Bronchial epithelial cell (primary cell): ENCODE data around the gene PLEKHB1. TPM values are rescaled to one million over a fixed set of nuclear protein-coding genes. Genes with fewer than 3 reads are reported as not detected.

ENCODE experiments used
- DNase-seq: peaks from one replicate; pipeline ENCODE4 v3.0.0-alpha.2; 2010; ENCODE audit warnings: low read depth
- FAIRE-seq: peaks from 2 replicates; lab custom pipeline; 2011; peaks lifted over from hg19 to GRCh38; lab: Jason Lieb, UNC
- H3K27me3 ChIP-seq: 2 replicates; pipeline ENCODE4 v1.5.1; 2011; ENCODE audit warnings: low read length; ENCODE audit not compliant: control insufficient read depth, insufficient read depth
- H3K36me3 ChIP-seq: 2 replicates; pipeline ENCODE4 v1.5.1; 2011; ENCODE audit warnings: low read length; ENCODE audit not compliant: control insufficient read depth, insufficient read depth
- H3K4me3 ChIP-seq: 2 replicates; pipeline ENCODE4 v1.5.1; 2011; ENCODE audit warnings: mild to moderate bottlenecking, low read depth, low read length, control low read depth
- total RNA-seq: library from RNA; depleted of rRNA; stranded (reverse); fragments of >200 nt; gene quantifications from 2 replicates; pipeline ENCODE4 v1.2.1, GENCODE V29; 2014
- TF ChIP-seq, protein P1 (sequence below): IDR thresholded peaks from 2 replicates; pipeline ENCODE4 v1.5.1; 2011; ENCODE audit warnings: mild to moderate bottlenecking, moderate library complexity, low read length, control low read depth, inconsistent platforms; ENCODE audit not compliant: insufficient read depth, severe bottlenecking

PLEKHB1 gene
- total RNA-seq, 1 donor from 2014 or later: not detected

DNA sequence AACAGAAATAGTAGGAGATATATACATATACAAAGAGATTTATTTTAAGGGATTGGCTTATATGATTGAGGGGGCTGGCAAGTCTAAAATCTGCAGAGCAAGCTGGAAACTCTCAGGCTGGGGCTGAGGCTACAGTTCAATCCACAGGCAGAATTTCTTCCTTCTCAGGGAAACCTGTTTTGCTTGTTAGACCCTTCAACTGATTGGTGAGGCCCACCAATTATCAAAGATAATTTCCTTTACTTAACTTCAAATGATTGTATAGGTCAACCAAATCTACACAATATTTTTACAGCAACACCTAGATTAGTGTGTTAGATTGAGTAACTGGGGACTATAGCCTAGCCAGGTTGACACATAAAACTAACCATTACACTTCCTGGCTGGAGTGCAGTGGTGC is 4.7 kb upstream of the PLEKHB1 start:
- TF ChIP-seq, protein P1, sequence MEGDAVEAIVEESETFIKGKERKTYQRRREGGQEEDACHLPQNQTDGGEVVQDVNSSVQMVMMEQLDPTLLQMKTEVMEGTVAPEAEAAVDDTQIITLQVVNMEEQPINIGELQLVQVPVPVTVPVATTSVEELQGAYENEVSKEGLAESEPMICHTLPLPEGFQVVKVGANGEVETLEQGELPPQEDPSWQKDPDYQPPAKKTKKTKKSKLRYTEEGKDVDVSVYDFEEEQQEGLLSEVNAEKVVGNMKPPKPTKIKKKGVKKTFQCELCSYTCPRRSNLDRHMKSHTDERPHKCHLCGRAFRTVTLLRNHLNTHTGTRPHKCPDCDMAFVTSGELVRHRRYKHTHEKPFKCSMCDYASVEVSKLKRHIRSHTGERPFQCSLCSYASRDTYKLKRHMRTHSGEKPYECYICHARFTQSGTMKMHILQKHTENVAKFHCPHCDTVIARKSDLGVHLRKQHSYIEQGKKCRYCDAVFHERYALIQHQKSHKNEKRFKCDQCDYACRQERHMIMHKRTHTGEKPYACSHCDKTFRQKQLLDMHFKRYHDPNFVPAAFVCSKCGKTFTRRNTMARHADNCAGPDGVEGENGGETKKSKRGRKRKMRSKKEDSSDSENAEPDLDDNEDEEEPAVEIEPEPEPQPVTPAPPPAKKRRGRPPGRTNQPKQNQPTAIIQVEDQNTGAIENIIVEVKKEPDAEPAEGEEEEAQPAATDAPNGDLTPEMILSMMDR: no peak
- FAIRE-seq (no peak), DNase-seq (no peak)
- H3K36me3 ChIP-seq: no peaks in the 10 kb centered on the region
- no peak overlapping the region for H3K4me3 ChIP-seq
- peaks cover 2% of the 10 kb centered on the region for H3K27me3 ChIP-seq

DNA sequence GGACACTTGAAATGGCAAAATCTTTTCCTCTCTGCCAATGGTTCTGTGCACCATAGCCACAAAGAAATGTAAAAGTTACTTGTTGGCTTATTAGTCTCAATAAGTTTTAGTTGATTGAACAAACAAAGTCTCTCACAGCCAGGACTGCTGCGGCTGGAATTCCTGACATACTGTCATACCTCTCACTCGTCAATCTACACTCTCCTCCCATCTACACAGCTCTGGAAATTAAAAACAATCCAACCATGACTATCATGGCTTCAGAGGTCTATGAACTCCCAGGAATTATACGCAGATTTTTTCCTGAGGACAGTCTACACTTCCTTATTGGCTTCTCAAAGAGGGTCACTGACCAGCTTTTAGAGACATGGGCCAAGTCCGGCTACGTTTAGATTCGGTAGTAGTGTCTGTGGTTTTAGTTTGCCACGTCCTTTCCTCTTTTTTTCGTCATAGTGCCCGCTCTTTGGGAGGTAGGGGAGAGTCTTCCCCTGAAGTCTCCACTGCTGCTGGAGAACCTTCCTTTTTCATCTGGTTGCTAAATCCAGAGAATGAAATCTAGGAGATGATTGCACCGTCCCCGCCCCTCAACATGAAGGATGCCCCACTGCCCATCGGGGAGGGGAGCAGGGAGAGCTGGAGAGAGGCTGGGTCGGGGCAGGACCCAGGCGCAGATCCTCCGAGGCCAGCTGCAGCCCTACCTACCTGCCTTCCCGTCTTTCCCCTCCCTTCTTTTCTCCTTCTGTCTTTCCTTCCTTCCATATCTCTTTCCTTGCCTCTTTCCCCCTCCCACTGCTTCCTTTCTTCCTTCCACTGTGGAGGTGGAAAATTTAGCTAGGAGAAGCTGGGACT is 1.0 kb upstream of the PLEKHB1 start:
- H3K4me3 ChIP-seq: no peak overlapping the region
- TF ChIP-seq, protein P1: no peak
- H3K27me3 ChIP-seq: peaks cover 2% of the 10 kb centered on the region
- no peak for DNase-seq
- H3K36me3 ChIP-seq: no peaks in the 10 kb centered on the region
- FAIRE-seq: peak; percentile 28

DNA sequence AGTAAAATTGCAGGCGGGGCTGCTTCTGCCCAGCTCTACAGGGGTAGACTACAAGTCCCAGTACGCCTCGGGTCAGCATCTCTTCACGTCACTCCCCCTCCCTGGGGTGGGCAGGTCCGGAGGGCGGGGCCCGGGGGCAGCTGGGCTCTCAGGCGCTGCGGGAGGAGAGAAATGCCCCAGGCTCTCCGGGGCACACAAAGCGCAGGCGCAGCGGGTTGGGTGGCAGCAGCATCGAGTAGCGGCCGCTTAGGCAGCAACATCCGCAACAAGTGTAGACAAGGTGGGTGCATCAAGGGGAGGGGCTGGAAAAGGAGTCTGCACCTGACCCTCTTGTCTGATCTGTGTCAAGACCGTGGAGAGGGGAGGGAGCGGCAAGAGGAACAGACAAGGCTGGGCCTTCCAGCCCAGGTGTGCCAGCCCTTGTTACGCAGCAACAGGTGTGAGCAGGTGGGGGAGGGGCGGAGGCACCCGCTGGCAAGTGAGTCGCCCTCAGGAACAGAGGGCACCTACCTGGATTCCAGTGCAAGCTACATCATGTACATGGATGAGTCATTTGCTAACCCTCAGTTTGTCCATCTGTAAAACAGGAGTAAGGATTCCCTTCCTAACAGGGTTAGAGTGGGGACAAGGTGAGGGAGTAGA is 1.2 kb downstream of the PLEKHB1 start:
- H3K4me3 ChIP-seq: no peak overlapping the region
- no peak for FAIRE-seq

DNA sequence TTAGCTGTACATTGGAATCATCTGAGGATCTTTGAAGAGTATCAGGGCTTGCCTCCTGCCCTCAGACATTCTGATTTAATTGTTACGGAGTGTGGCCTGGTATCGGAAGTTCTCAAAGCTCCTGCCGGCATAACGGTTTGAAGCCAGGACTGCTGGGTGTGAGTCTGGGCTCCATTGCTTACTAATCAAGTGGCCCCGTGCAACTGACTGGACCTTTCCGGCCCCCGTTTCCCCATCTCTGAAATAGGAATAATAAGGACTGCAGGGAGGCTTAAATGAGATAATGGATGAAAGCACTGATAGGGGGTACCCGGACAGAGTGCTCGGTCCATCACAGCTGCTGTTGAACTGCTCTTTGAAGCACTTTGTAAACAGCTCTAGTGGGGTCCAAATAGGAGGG is 1.7 kb downstream of the PLEKHB1 start:
- H3K4me3 ChIP-seq: no peak overlapping the region
- DNase-seq (no peak), FAIRE-seq (no peak)

More for the DNA sequence above, 1.2 kb downstream of the PLEKHB1 start:
- TF ChIP-seq, protein P1: no peak
- peak; percentile 60 for DNase-seq
- Histone ChIP-seq H3K36me3 (no peaks in the 10 kb centered on the region), H3K27me3 (no peaks in the 10 kb centered on the region)

DNA sequence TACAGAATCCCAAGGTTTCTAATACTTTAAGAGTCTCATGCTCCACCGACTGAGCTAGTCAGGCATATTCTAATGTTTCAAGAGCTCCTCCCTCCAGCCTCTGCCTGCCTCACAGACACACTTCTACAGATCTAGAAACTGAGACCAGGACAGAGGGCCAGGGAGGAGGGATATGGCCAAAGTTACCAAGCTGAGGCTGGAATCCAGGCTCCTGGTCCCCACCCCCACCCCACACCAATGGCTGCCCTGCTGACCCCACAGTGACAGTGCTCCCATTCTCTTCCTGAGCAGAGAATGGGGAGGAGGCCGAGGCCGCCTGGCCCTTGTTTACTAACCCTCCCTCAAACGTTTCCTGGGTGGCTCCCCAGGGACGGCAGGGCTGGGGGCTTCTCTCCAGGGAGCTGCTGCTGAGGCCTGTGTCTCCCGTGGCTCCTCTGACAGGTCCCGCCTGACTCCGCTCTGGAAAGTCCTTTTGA is 2.2 kb downstream of the PLEKHB1 start:
- FAIRE-seq (no peak), DNase-seq (no peak)
- no peaks in the 10 kb centered on the region for H3K36me3 ChIP-seq
- TF ChIP-seq, protein P1: no peak
- no peaks in the 10 kb centered on the region for H3K27me3 ChIP-seq
- H3K4me3 ChIP-seq: no peak overlapping the region

More for the DNA sequence above, 1.7 kb downstream of the PLEKHB1 start:
- Histone ChIP-seq H3K27me3 (no peaks in the 10 kb centered on the region), H3K36me3 (no peaks in the 10 kb centered on the region)
- TF ChIP-seq, protein P1: no peak
